BE2C (cell line): Measurements from ENCODE around the gene TEN1.
"Not testable (repeated sequence)": the region's sequence is repeated elsewhere in the genome, so short reads cannot be mapped to it uniquely, and the experiment has no call there.

ENCODE experiments used
- DNase-seq: peaks from one replicate; pipeline ENCODE4 v3.0.0-alpha.2; 2020
- H3K27me3 ChIP-seq: fragments of 250-450 bp; sonication (Bioruptor Pico); 2 replicates; pipeline ENCODE4 v1.5.1; 2020; ENCODE audit warnings: mild to moderate bottlenecking
- H3K36me3 ChIP-seq: fragments of 250-450 bp; sonication (Bioruptor Pico); 2 replicates; pipeline ENCODE4 v1.5.1; 2020; ENCODE audit warnings: mild to moderate bottlenecking
- H3K4me1 ChIP-seq: fragments of 250-450 bp; sonication (Bioruptor Pico); 2 replicates; pipeline ENCODE4 v1.5.1; 2020
- H3K4me3 ChIP-seq: 2 replicates; pipeline ENCODE4 v1.5.1; 2011; ENCODE audit warnings: low read depth, low read length
- H3K9me3 ChIP-seq: fragments of 250-450 bp; sonication (Bioruptor Pico); 2 replicates; pipeline ENCODE4 v1.5.1; 2020
- CTCF ChIP-seq: IDR thresholded peaks from 2 replicates; pipeline ENCODE4 v1.5.1; 2012; ENCODE audit warnings: mild to moderate bottlenecking, low read depth, low read length

The TEN1 gene

GRCh38 chr17:76034428-76035350, 55.6 kb downstream of the TEN1 start:
- Histone ChIP-seq H3K27me3 (no peaks in the 10 kb centered on the region), H3K9me3 (peaks cover 2% of the 10 kb centered on the region; the same call in 1 of the 2 replicates), H3K4me3 (no peak overlapping the region), H3K4me1 (peaks cover 3% of the 10 kb centered on the region), H3K36me3 (peaks cover 20% of the 10 kb centered on the region)
- TF ChIP-seq CTCF, result no peak
- no peak for DNase-seq

- Histone ChIP-seq H3K27me3 (no peaks in the 10 kb centered on the region), H3K4me1 (no peaks in the 10 kb centered on the region), H3K36me3 (peaks cover 38% of the 10 kb centered on the region), H3K4me3 (no peak overlapping the region), H3K9me3 (peaks cover 2% of the 10 kb centered on the region; the same call in 1 of the 2 replicates)
- DNase-seq, result no peak
- no peak for TF ChIP-seq CTCF
Measured at GRCh38 chr17:76036497-76037261, 57.6 kb downstream of the TEN1 start.

GRCh38 chr17:76038050-76038449, 59.0 kb downstream of the TEN1 start:
- Histone ChIP-seq H3K4me1 (no peaks in the 10 kb centered on the region), H3K9me3 (no peaks in the 10 kb centered on the region), H3K27me3 (no peaks in the 10 kb centered on the region), H3K36me3 (peaks cover 50% of the 10 kb centered on the region), H3K4me3 (no peak overlapping the region)
- DNase-seq, result no peak
- no peak for TF ChIP-seq CTCF

GRCh38 chr17:76039121-76039520, 60.1 kb downstream of the TEN1 start:
- DNase-seq, result no peak
- Histone ChIP-seq H3K27me3 (no peaks in the 10 kb centered on the region), H3K9me3 (no peaks in the 10 kb centered on the region), H3K4me3 (no peak overlapping the region), H3K4me1 (no peaks in the 10 kb centered on the region), H3K36me3 (peaks cover 61% of the 10 kb centered on the region)
- TF ChIP-seq CTCF, result no peak

- H3K9me3 ChIP-seq, result no peaks in the 10 kb centered on the region
- H3K27me3 ChIP-seq, result no peaks in the 10 kb centered on the region
- TF ChIP-seq CTCF, result no peak
- H3K4me3 ChIP-seq, result no peak overlapping the region
- peaks cover 71% of the 10 kb centered on the region for H3K36me3 ChIP-seq
- no peaks in the 10 kb centered on the region for H3K4me1 ChIP-seq
- DNase-seq, result no peak
Measured at GRCh38 chr17:76040376-76040775, 61.3 kb downstream of the TEN1 start.

GRCh38 chr17:76042868-76043267, 63.8 kb downstream of the TEN1 start:
- not testable (repeated sequence) for DNase-seq, H3K4me1 ChIP-seq, H3K27me3 ChIP-seq, H3K9me3 ChIP-seq, H3K4me3 ChIP-seq
- H3K36me3 ChIP-seq, result peaks cover 85% of the 10 kb centered on the region

GRCh38 chr17:76044475-76045007, 65.5 kb downstream of the TEN1 start:
- H3K9me3 ChIP-seq, H3K4me1 ChIP-seq, H3K4me3 ChIP-seq, DNase-seq, H3K27me3 ChIP-seq: not testable (repeated sequence)
- peaks cover 85% of the 10 kb centered on the region for H3K36me3 ChIP-seq
